Lower lobe of right lung (tissue), 2 donors: ENCODE measurements around the gene DUS2. TPM values are rescaled to one million over a fixed set of nuclear protein-coding genes. Genes with fewer than 3 reads are reported as not detected.
"Not testable (repeated sequence)": the region's sequence is repeated elsewhere in the genome, so short reads cannot be mapped to it uniquely, and the experiment has no call there.

Source experiments
- ATAC-seq, 2 donors: fragments of 200-7000 bp; cut with Tn5 transposase; one replicate each; pipeline ENCODE4 v1.9.1; 2020 to 2022; ENCODE audit warnings: mild to moderate bottlenecking in 2 of 2, moderate library complexity in 2 of 2
- DNase-seq: peaks from one replicate; pipeline ENCODE4 v3.0.0-alpha.2; 2020
- H3K27ac ChIP-seq: fragments of 200-600 bp; one replicate; pipeline ENCODE4 v1.8.0; 2022
- H3K27me3 ChIP-seq: fragments of 200-600 bp; one replicate; pipeline ENCODE4 v1.8.0; 2022; ENCODE audit warnings: low read depth
- H3K36me3 ChIP-seq: fragments of 200-600 bp; one replicate; pipeline ENCODE4 v1.8.0; 2022; ENCODE audit warnings: mild to moderate bottlenecking
- H3K4me1 ChIP-seq: fragments of 200-600 bp; one replicate; pipeline ENCODE4 v1.8.0; 2022
- H3K4me3 ChIP-seq: fragments of 200-600 bp; one replicate; pipeline ENCODE4 v1.8.0; 2022; ENCODE audit warnings: mild to moderate bottlenecking
- H3K9me3 ChIP-seq: fragments of 200-600 bp; one replicate; pipeline ENCODE4 v1.8.0; 2022
- CTCF ChIP-seq: fragments of 200-600 bp; IDR thresholded peaks from one replicate; pipeline ENCODE4 v1.8.0; 2022; ENCODE audit warnings: antibody characterized with exemption, mild to moderate bottlenecking
- intact Hi-C: fragments of 100-400 bp; cut with DNase I; formaldehyde crosslinking; loops from one replicate; pipeline ENCODE4 v1.11.0; 2022
- total RNA-seq: library from RNA; stranded (reverse); fragmentation: NEBNext Ultra II Directional; extraction: Animal tissue kit (Norgen Biotek cat#: 25700); gene quantifications from one replicate; pipeline ENCODE4 v1.2.1, GENCODE V29; 2021
- donor health status: DM: no; HTN: yes; CAD: no; lungs with severe emphysema.

Gene DUS2
- total RNA-seq, 1 donor from 2014 or later, result 15.1 TPM

- Histone ChIP-seq H3K27ac (no peak overlapping the region), H3K27me3 (no peaks in the 10 kb centered on the region), H3K9me3 (no peaks in the 10 kb centered on the region), H3K36me3 (peaks cover 11% of the 10 kb centered on the region), H3K4me3 (no peak overlapping the region), H3K4me1 (peaks cover 43% of the 10 kb centered on the region)
- no peak for TF ChIP-seq CTCF
- intact Hi-C loops, result no loop called here
- DNase-seq (no peak), ATAC-seq (no peak)
These were observed 73.4 kb downstream of the DUS2 start for GRCh38 chr16:68096491-68096890.

GRCh38 chr16:68097088-68097487, 74.0 kb downstream of the DUS2 start:
- H3K4me1 ChIP-seq, result peaks cover 37% of the 10 kb centered on the region
- no peak overlapping the region for H3K27ac ChIP-seq
- ATAC-seq (no peak), DNase-seq (no peak)
- no peaks in the 10 kb centered on the region for H3K9me3 ChIP-seq
- TF ChIP-seq CTCF, result no peak
- no peak overlapping the region for H3K4me3 ChIP-seq
- H3K27me3 ChIP-seq, result no peaks in the 10 kb centered on the region
- intact Hi-C loops, result no loop called here
- peaks cover 11% of the 10 kb centered on the region for H3K36me3 ChIP-seq

- H3K4me3 ChIP-seq, result no peak overlapping the region
- no peaks in the 10 kb centered on the region for H3K27me3 ChIP-seq
- no peak overlapping the region for H3K27ac ChIP-seq
- DNase-seq (no peak), ATAC-seq (no peak)
- peaks cover 11% of the 10 kb centered on the region for H3K36me3 ChIP-seq
- intact Hi-C loops, result no loop called here
- no peaks in the 10 kb centered on the region for H3K9me3 ChIP-seq
- H3K4me1 ChIP-seq, result peaks cover 29% of the 10 kb centered on the region
- no peak for TF ChIP-seq CTCF
These were observed 74.8 kb downstream of the DUS2 start for GRCh38 chr16:68097895-68098294.

- Histone ChIP-seq H3K27me3 (no peaks in the 10 kb centered on the region), H3K9me3 (no peaks in the 10 kb centered on the region), H3K4me3 (no peak overlapping the region), H3K36me3 (peaks cover 11% of the 10 kb centered on the region), H3K27ac (no peak overlapping the region), H3K4me1 (peaks cover 7% of the 10 kb centered on the region)
- intact Hi-C loops, result no loop called here
- ATAC-seq (no peak), DNase-seq (no peak)
- no peak for TF ChIP-seq CTCF
These were observed 77.4 kb downstream of the DUS2 start for GRCh38 chr16:68100488-68100887.

- H3K4me1 ChIP-seq, result no peaks in the 10 kb centered on the region
- H3K27me3 ChIP-seq, result no peaks in the 10 kb centered on the region
- H3K4me3 ChIP-seq, result no peak overlapping the region
- H3K9me3 ChIP-seq, result peaks cover 11% of the 10 kb centered on the region
- intact Hi-C loops, result no loop called here
- no peaks in the 10 kb centered on the region for H3K36me3 ChIP-seq
- DNase-seq (no peak), ATAC-seq (no peak)
- H3K27ac ChIP-seq, result no peak overlapping the region
- no peak for TF ChIP-seq CTCF
These were observed 82.5 kb downstream of the DUS2 start for GRCh38 chr16:68105611-68106010.

GRCh38 chr16:68107230-68107928, 84.3 kb downstream of the DUS2 start:
- ATAC-seq, H3K4me3 ChIP-seq, H3K36me3 ChIP-seq, intact Hi-C loops, DNase-seq, H3K27me3 ChIP-seq, H3K4me1 ChIP-seq, H3K27ac ChIP-seq: not testable (repeated sequence)
- peaks cover 14% of the 10 kb centered on the region for H3K9me3 ChIP-seq

- DNase-seq, intact Hi-C loops: not testable (repeated sequence)
These were observed 86.1 kb downstream of the DUS2 start for GRCh38 chr16:68109156-68109555.

GRCh38 chr16:68110611-68111010, 87.5 kb downstream of the DUS2 start:
- intact Hi-C loops, H3K27me3 ChIP-seq, H3K4me3 ChIP-seq, H3K36me3 ChIP-seq, ATAC-seq, H3K27ac ChIP-seq, DNase-seq: not testable (repeated sequence)
- Histone ChIP-seq H3K4me1 (peaks cover 17% of the 10 kb centered on the region), H3K9me3 (peaks cover 14% of the 10 kb centered on the region)

More at GRCh38 chr16:68109156-68109555, 86.1 kb downstream of the DUS2 start:
- H3K9me3 ChIP-seq, result peaks cover 14% of the 10 kb centered on the region
- not testable (repeated sequence) for H3K4me3 ChIP-seq, H3K27me3 ChIP-seq, H3K27ac ChIP-seq, ATAC-seq, H3K36me3 ChIP-seq, H3K4me1 ChIP-seq
